Esophagus muscularis mucosa (tissue), 4 donors: ENCODE data around the gene TRMO. TPM values are rescaled to one million over a fixed set of nuclear protein-coding genes. Genes with fewer than 3 reads are reported as not detected.

Source experiments
- DNase-seq: peaks from one replicate; pipeline ENCODE4 v3.0.0-alpha.2; 2017; ENCODE audit errors: extremely low spot score
- H3K27ac ChIP-seq, 4 donors: fragments of 200-600 bp; sonication (generic); replicated peaks in 1 of 4; 1 replicate in 3 of 4; 2 replicates in 1 of 4; pipeline ENCODE4 v1.5.1; 2016 to 2019; ENCODE audit warnings: mild to moderate bottlenecking in 1 of 4
- H3K27me3 ChIP-seq, 4 donors: fragments of 200-600 bp; sonication (generic); one replicate each; pipeline versions ENCODE4 v1.5.1 to v1.6.0; 2016 to 2019
- H3K36me3 ChIP-seq, 4 donors: fragments of 200-600 bp; sonication (generic); one replicate each; pipeline ENCODE4 v1.5.1; 2016 to 2019
- H3K4me1 ChIP-seq, 4 donors: fragments of 200-600 bp; sonication (generic); one replicate each; pipeline ENCODE4 v1.5.1; 2016 to 2019
- H3K4me3 ChIP-seq, 4 donors: fragments of 200-600 bp; sonication (generic); 1 replicate in 2 of 4; 2 replicates in 2 of 4; pipeline ENCODE4 v1.5.1; 2016 to 2019; ENCODE audit warnings: mild to moderate bottlenecking in 4 of 4, moderate library complexity in 1 of 4
- H3K9me3 ChIP-seq, 4 donors: fragments of 200-600 bp; sonication (generic); 1 replicate in 3 of 4; 2 replicates in 1 of 4; pipeline ENCODE4 v1.5.1; 2016 to 2019
- EP300 ChIP-seq: sonication (generic); formaldehyde crosslinking; IDR thresholded peaks from one replicate; pipeline ENCODE4 v1.6.1; 2017; ENCODE audit warnings: antibody characterized with exemption
- POLR2A ChIP-seq: fragments of 450-650 bp; IDR thresholded peaks from one replicate; pipeline ENCODE4 v1.6.1; 2017; ENCODE audit warnings: antibody characterized with exemption, moderate library complexity, mild to moderate bottlenecking, low read depth
- POLR2AphosphoS5 ChIP-seq, 2 donors: sonication (generic); formaldehyde crosslinking; IDR thresholded peaks; one replicate each; pipeline ENCODE4 v1.6.1; 2017; ENCODE audit warnings: antibody characterized with exemption in 2 of 2
- WGBS: methylation state at CpG from one replicate; pipeline ENCODE4 v1.1.5; 2018; 5-methylcytosine and 5-hydroxymethylcytosine counted together
- intact Hi-C: fragments of 100-400 bp; cut with DNase I; formaldehyde crosslinking; loops from one replicate; pipeline ENCODE4 v1.15.1; 2023
- total RNA-seq, 4 donors: library from RNA; depleted of rRNA; stranded (reverse); fragments of >200 nt; gene quantifications; one replicate each; pipeline versions ENCODE4 v1.1.0 to v1.2.1, GENCODE V29; 2016
- TF ChIP-seq, protein P1 (sequence below), 3 experiments: fragments of 200-600 bp in 2 of 3; fragments of 450-650 bp in 1 of 3; sonication (generic) in 2 of 3; IDR thresholded peaks; one replicate each; pipeline ENCODE4 v1.5.1; 2017 to 2019; ENCODE audit warnings: antibody characterized with exemption in 3 of 3, mild to moderate bottlenecking in 2 of 3, moderate library complexity in 1 of 3

TRMO gene
- total RNA-seq, 4 donors from 2014 or later = 16.6 to 22.7 (median 18.8) TPM

GRCh38 chr9:97924386-97924785, 2.1 kb upstream of the TRMO start:
- H3K9me3 ChIP-seq = no peaks in the 10 kb centered on the region
- H3K36me3 ChIP-seq = no peaks in the 10 kb centered on the region
- no peak overlapping the region for H3K4me3 ChIP-seq
- intact Hi-C loops = loop anchor here (5.0 to 10.0 kb wide), 2 partner anchors 338 to 870 kb away; partner anchors contain the start of gene ANKS6
- peaks cover 0 to 20% (median 0%) of the 10 kb centered on the region in 4 donors for H3K27me3 ChIP-seq
- H3K4me1 ChIP-seq = peaks cover 16 to 39% (median 25%) of the 10 kb centered on the region in 4 donors
- 55% methylated on average over 4 of the region's 4 CpGs for WGBS
- no peak for DNase-seq
- no peak overlapping the region for H3K27ac ChIP-seq
- TF ChIP-seq EP300 = no peak

- TF ChIP-seq POLR2AphosphoS5 (IDR thresholded peaks at IDR 0.05) (no peak), EP300 (no peak), POLR2A (no peak)
- TF ChIP-seq, protein P1, sequence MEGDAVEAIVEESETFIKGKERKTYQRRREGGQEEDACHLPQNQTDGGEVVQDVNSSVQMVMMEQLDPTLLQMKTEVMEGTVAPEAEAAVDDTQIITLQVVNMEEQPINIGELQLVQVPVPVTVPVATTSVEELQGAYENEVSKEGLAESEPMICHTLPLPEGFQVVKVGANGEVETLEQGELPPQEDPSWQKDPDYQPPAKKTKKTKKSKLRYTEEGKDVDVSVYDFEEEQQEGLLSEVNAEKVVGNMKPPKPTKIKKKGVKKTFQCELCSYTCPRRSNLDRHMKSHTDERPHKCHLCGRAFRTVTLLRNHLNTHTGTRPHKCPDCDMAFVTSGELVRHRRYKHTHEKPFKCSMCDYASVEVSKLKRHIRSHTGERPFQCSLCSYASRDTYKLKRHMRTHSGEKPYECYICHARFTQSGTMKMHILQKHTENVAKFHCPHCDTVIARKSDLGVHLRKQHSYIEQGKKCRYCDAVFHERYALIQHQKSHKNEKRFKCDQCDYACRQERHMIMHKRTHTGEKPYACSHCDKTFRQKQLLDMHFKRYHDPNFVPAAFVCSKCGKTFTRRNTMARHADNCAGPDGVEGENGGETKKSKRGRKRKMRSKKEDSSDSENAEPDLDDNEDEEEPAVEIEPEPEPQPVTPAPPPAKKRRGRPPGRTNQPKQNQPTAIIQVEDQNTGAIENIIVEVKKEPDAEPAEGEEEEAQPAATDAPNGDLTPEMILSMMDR (IDR thresholded peaks at IDR 0.05) = peak; percentile 76 to 87 (median 78)
These were observed 1.3 kb upstream of the TRMO start for GRCh38 chr9:97923529-97924108.

DNA sequence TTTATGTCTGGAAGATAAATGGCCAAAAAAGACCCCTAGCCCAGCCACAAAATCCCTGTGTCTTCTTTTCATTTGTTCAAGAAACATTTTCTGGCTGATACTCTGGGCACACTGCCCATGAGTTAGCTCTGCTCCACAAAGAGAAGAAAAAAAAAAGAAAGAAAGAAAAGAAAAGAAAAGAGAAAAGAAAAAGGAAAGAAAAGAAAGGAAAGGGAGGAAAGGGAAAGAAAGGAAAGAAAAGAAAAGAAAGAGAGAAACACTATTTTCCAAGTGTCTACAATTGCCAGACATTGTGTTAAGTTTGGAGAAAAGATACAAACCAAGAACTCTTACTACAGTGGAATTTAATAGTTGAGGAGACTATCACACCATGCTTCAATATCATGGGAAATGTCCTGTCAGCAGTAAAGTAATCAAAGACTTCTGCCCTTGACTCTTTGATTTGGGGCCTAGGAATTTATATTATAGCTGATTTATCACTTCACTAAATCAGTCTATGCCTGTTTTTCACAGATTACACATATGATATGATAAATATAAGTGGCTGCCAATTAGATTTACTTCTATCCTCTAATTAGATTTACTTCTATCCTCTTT, 3.0 kb downstream of the TRMO start:
- DNase-seq = no peak
- Histone ChIP-seq H3K4me1 (peaks cover 16 to 47% (median 27%) of the 10 kb centered on the region in 4 donors), H3K27me3 (no peaks in the 10 kb centered on the region), H3K9me3 (no peaks in the 10 kb centered on the region), H3K27ac (no peak overlapping the region), H3K4me3 (no peak overlapping the region), H3K36me3 (peaks cover 0 to 20% (median 14%) of the 10 kb centered on the region in 4 donors)
- intact Hi-C loops = no loop called here
- TF ChIP-seq POLR2AphosphoS5 (IDR thresholded peaks at IDR 0.05) (no peak), EP300 (no peak), POLR2A (no peak)
- TF ChIP-seq, protein P1 (IDR thresholded peaks at IDR 0.05) = no peak

More at GRCh38 chr9:97923529-97924108, 1.3 kb upstream of the TRMO start:
- peaks cover 16 to 47% (median 27%) of the 10 kb centered on the region in 4 donors for H3K4me1 ChIP-seq
- H3K9me3 ChIP-seq = no peaks in the 10 kb centered on the region
- 0% methylated on average over 8 of the region's 8 CpGs for WGBS
- H3K27me3 ChIP-seq = peaks cover 0 to 14% (median 0%) of the 10 kb centered on the region in 4 donors
- H3K4me3 ChIP-seq = peak overlapping the region; percentile 31 to 81 (median 70)
- no peaks in the 10 kb centered on the region for H3K36me3 ChIP-seq
- peak overlapping the region; percentile 95 to 99 (median 96) for H3K27ac ChIP-seq
- peak; percentile 94 for DNase-seq
- intact Hi-C loops = loop anchor here (1.0 to 10.0 kb wide), 4 partner anchors 61 to 871 kb away; partner anchors contain the start of gene ANKS6

GRCh38 chr9:97918611-97919010, 3.7 kb downstream of the TRMO start:
- Histone ChIP-seq H3K27me3 (no peaks in the 10 kb centered on the region), H3K4me3 (no peak overlapping the region), H3K9me3 (no peaks in the 10 kb centered on the region), H3K36me3 (peaks cover 0 to 28% (median 15%) of the 10 kb centered on the region in 4 donors), H3K27ac (no peak overlapping the region), H3K4me1 (peaks cover 16 to 40% (median 24%) of the 10 kb centered on the region in 4 donors)
- 79% methylated on average over 4 of the region's 4 CpGs for WGBS
- TF ChIP-seq, protein P1 (IDR thresholded peaks at IDR 0.05) = no peak
- TF ChIP-seq POLR2AphosphoS5 (IDR thresholded peaks at IDR 0.05) = no peak
- DNase-seq = no peak
- intact Hi-C loops = no loop called here

DNA sequence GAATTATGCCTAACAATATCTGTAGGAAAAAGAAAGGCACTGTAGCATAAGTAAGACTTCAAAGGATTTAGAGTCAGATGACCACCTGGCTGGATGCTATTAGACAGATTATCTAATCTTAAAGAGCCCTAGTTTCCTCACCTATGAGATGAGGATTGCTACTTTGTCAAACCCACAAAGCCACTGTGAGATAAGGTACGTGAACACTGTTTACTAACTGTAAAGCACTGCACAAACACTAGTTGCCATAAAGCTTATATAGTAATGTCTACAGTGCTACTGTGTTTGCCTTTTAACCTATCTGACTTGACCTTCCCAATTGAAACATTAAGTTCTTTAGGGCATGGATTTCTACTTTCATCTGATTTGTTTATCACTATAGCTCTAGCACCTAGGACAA, 10.3 kb downstream of the TRMO start:
- Histone ChIP-seq H3K4me3 (no peak overlapping the region), H3K27ac (no peak overlapping the region), H3K4me1 (peaks cover 4 to 23% (median 10%) of the 10 kb centered on the region in 4 donors), H3K27me3 (no peaks in the 10 kb centered on the region), H3K36me3 (peaks cover 26 to 94% (median 72%) of the 10 kb centered on the region in 4 donors), H3K9me3 (no peaks in the 10 kb centered on the region)
- DNase-seq = no peak
- WGBS = 94% methylated on average over 1 of the region's 1 CpG
- TF ChIP-seq, protein P1 (IDR thresholded peaks at IDR 0.05) = no peak
- TF ChIP-seq EP300 = no peak
- no peak for TF ChIP-seq POLR2AphosphoS5 (IDR thresholded peaks at IDR 0.05)
- no peak for TF ChIP-seq POLR2A
- intact Hi-C loops = no loop called here
